Measurements from ENCODE around the gene SLC9A1. TPM values are rescaled to one million over a fixed set of nuclear protein-coding genes. Genes with fewer than 3 reads are reported as not detected.

SLC9A1 gene
- total RNA-seq, 1 experiment from 2014 or later, result 22.5 TPM

- CTCF ChIA-PET, result interaction anchor here (1.0 to 1.4 kb wide), 2 partner anchors 30 to 226 kb away, joined by 4 to 6 read pairs; no protein-coding TSS in a partner anchor
- POLR2A ChIA-PET, result interaction anchor here (1.2 kb wide), 1 partner anchor 33 kb away, joined by 3 read pairs; no protein-coding TSS in a partner anchor
Measured at GRCh38 chr1:27132147-27132546, 22.8 kb downstream of the SLC9A1 start.

More at GRCh38 chr1:27132147-27132546, 22.8 kb downstream of the SLC9A1 start:
- H3K4me3 Mint-ChIP-seq, result no peak overlapping the region
- no peak for ATAC-seq
- no peak for DNase-seq (ENCODE audit: low spot score)
- no peak overlapping the region for H3K27ac Mint-ChIP-seq
- H3K27me3 Mint-ChIP-seq (ENCODE audit: low read depth), result no peaks in the 10 kb centered on the region
- H3K9me3 Mint-ChIP-seq, result no peaks in the 10 kb centered on the region
- H3K36me3 Mint-ChIP-seq, result no peaks in the 10 kb centered on the region
- TF ChIP-seq ZNF219 (CRISPR knock-in tag; IDR thresholded peaks at IDR 0.05; ENCODE audit: borderline replicate concordance), result no peak
- TF ChIP-seq ZNF396 (CRISPR knock-in tag; IDR thresholded peaks at IDR 0.05; ENCODE audit: borderline replicate concordance), result no peak
- TF ChIP-seq RORB (CRISPR knock-in tag; IDR thresholded peaks at IDR 0.05), result no peak
- no peak for TF ChIP-seq ZNF512 (CRISPR knock-in tag; IDR thresholded peaks at IDR 0.05; ENCODE audit: borderline replicate concordance)
- no peak for TF ChIP-seq OVOL2 (CRISPR knock-in tag; IDR thresholded peaks at IDR 0.05; ENCODE audit: borderline replicate concordance)
- no peak for TF ChIP-seq ZNF138 (CRISPR knock-in tag; conservative IDR thresholded peaks at IDR 0.05)
- no peak for TF ChIP-seq TP53 (CRISPR knock-in tag; IDR thresholded peaks at IDR 0.05)
- TF ChIP-seq JAZF1 (CRISPR knock-in tag; IDR thresholded peaks at IDR 0.05), result no peak
- no peak for TF ChIP-seq ZNF425 (CRISPR knock-in tag; conservative IDR thresholded peaks at IDR 0.05)
- TF ChIP-seq FOXP4 (CRISPR knock-in tag; IDR thresholded peaks at IDR 0.05), result no peak
- no peak for TF ChIP-seq NFE2L1 (CRISPR knock-in tag; IDR thresholded peaks at IDR 0.05)
- TF ChIP-seq IRF2 (CRISPR knock-in tag; IDR thresholded peaks at IDR 0.05; ENCODE audit: borderline replicate concordance, low read depth), result no peak
- no peak for TF ChIP-seq CREB1 (CRISPR knock-in tag; IDR thresholded peaks at IDR 0.05)
- TF ChIP-seq ZNF532 (CRISPR knock-in tag; IDR thresholded peaks at IDR 0.05; ENCODE audit: borderline replicate concordance), result no peak
- peaks cover 10% of the 10 kb centered on the region for H3K4me1 Mint-ChIP-seq
